Ishikawa (cell line): Measurements from ENCODE around the gene AGFG2.

Experiments
- CEBPB ChIP-seq: IDR thresholded peaks from 2 replicates; pipeline ENCODE4 v1.6.1; 2012
- CREB1 ChIP-seq: IDR thresholded peaks from 2 replicates; pipeline ENCODE4 v1.6.1; 2012; ENCODE audit warnings: low read depth
- EGR1 ChIP-seq: IDR thresholded peaks from 2 replicates; pipeline ENCODE4 v1.6.1; 2012
- EP300 ChIP-seq: IDR thresholded peaks from 2 replicates; pipeline ENCODE4 v1.6.1; 2012; ENCODE audit warnings: borderline replicate concordance
- FOXM1 ChIP-seq: IDR thresholded peaks from 2 replicates; pipeline ENCODE4 v1.6.1; 2012; ENCODE audit warnings: low read depth, borderline replicate concordance
- MAX ChIP-seq: IDR thresholded peaks from 2 replicates; pipeline ENCODE4 v1.6.1; 2012
- NFIC ChIP-seq: IDR thresholded peaks from 2 replicates; pipeline ENCODE4 v1.6.1; 2012
- RAD21 ChIP-seq: IDR thresholded peaks from 2 replicates; pipeline ENCODE4 v1.6.1; 2012; ENCODE audit warnings: low read depth
- REST ChIP-seq: IDR thresholded peaks from 2 replicates; pipeline ENCODE4 v1.6.1; 2012; ENCODE audit warnings: low read depth, mild to moderate bottlenecking
- TAF1 ChIP-seq: IDR thresholded peaks from 2 replicates; pipeline ENCODE4 v1.6.1; 2012; ENCODE audit warnings: low read depth, mild to moderate bottlenecking
- TCF12 ChIP-seq: IDR thresholded peaks from 2 replicates; pipeline ENCODE4 v1.6.1; 2012; ENCODE audit warnings: low read depth
- TEAD4 ChIP-seq: IDR thresholded peaks from 2 replicates; pipeline ENCODE4 v1.6.1; 2012
- USF1 ChIP-seq: IDR thresholded peaks from 2 replicates; pipeline ENCODE4 v1.6.1; 2012
- YY1 ChIP-seq: IDR thresholded peaks from 2 replicates; pipeline ENCODE4 v1.6.1; 2012; ENCODE audit warnings: low read depth

The AGFG2 gene

GRCh38 chr7:100572949-100573675 is 34.1 kb downstream of the AGFG2 start:
- TF ChIP-seq CEBPB = no peak
- no peak for TF ChIP-seq TEAD4
- no peak for TF ChIP-seq RAD21
- TF ChIP-seq EGR1 = no peak
- no peak for TF ChIP-seq CREB1
- no peak for TF ChIP-seq NFIC
- TF ChIP-seq YY1 = no peak
- no peak for TF ChIP-seq FOXM1

- TF ChIP-seq CREB1 (no peak), RAD21 (no peak), NFIC (no peak), CEBPB (no peak), TCF12 (no peak), TEAD4 (no peak), TAF1 (no peak), YY1 (no peak), MAX (no peak), EP300 (no peak), EGR1 (no peak), USF1 (no peak), FOXM1 (no peak)
Measured at GRCh38 chr7:100573691-100574361, 34.8 kb downstream of the AGFG2 start, which contains the start of gene SAP25. Gene SAP25 (minus strand): TSS chr7:100573900. CDS start chr7:100573742, 158 bp downstream.

- TF ChIP-seq EP300 (no peak), TEAD4 (no peak), MAX (no peak), TCF12 (no peak), USF1 (no peak), YY1 (no peak), FOXM1 (no peak), TAF1 (no peak)
Measured at GRCh38 chr7:100574362-100575205, 35.6 kb downstream of the AGFG2 start.

- TF ChIP-seq REST (no peak), RAD21 (no peak), NFIC (no peak), EP300 (no peak), TEAD4 (no peak), USF1 (peak; percentile 89), CREB1 (no peak), TAF1 (no peak), MAX (peak; percentile 39; the same call in 1 of the 2 replicates), EGR1 (no peak), CEBPB (no peak)
Measured at GRCh38 chr7:100575206-100575631, 36.2 kb downstream of the AGFG2 start.

- TF ChIP-seq REST = no peak
Measured at GRCh38 chr7:100575746-100576383, 36.9 kb downstream of the AGFG2 start.
